ENCODE measurements around the gene RRP9. TPM values are rescaled to one million over a fixed set of nuclear protein-coding genes. Genes with fewer than 3 reads are reported as not detected.

RRP9 gene
- total RNA-seq, 4 donors from 2014 or later: 7.1 to 29.5 (median 11.1) TPM

DNA sequence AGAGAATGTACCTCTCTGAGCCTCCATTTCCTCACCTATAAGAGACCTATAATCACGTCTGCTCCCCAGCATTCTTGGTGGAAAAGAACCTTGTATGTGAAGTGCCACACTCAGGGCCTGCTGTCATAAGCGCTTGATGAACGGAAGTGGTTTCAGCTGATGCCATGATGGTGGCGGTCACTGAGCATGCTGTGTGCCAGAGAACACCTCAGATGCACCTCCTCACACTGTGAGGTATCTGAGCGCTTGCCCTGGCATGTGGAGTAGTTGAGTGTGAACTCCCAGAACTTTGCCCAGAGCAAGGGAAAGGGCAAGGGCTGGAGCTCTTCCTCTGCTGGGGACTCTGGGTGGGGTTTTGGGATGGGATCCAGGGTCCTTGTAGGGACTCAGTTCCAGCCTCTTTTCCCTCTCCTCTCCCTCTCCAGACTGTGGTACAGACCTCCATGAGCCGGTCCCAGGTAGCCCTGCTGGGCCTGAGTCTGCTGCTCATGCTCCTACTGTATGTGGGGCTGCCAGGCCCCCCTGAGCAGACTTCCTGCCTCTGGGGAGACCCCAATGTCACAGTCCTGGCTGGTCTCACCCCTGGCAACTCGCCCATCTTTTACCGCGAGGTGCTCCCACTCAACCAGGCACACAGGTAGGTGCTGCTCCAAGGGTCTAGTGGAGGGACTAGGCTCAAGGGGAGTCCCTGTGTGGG lies 35.9 kb upstream of the RRP9 start:
- no peak overlapping the region for H3K27ac ChIP-seq
- H3K9me3 ChIP-seq: no peaks in the 10 kb centered on the region
- intact Hi-C loops (cut with DNase I; ENCODE audit: low total_unique reads) (no loop called here), in situ Hi-C loops (cut with MboI; ENCODE audit: low pct_ligation_motif_present in 1 of 4, low pct_unique_long_range_greater_than_20kb in 1 of 4, low sequenced_read_pairs in 3 of 4) (no loop called here)
- WGBS, 2 donors (ENCODE audit: low coverage in 1 of 2): 93% methylated on average over 9 of the region's 9 CpGs; no CpG with 5 or more reads in 1 of the 2 donors
- H3K36me3 ChIP-seq: no peaks in the 10 kb centered on the region
- TF ChIP-seq EP300 (IDR thresholded peaks at IDR 0.05; ENCODE audit: low read depth): no peak
- TF ChIP-seq POLR2AphosphoS5 (IDR thresholded peaks at IDR 0.05): no peak
- TF ChIP-seq, protein P1, sequence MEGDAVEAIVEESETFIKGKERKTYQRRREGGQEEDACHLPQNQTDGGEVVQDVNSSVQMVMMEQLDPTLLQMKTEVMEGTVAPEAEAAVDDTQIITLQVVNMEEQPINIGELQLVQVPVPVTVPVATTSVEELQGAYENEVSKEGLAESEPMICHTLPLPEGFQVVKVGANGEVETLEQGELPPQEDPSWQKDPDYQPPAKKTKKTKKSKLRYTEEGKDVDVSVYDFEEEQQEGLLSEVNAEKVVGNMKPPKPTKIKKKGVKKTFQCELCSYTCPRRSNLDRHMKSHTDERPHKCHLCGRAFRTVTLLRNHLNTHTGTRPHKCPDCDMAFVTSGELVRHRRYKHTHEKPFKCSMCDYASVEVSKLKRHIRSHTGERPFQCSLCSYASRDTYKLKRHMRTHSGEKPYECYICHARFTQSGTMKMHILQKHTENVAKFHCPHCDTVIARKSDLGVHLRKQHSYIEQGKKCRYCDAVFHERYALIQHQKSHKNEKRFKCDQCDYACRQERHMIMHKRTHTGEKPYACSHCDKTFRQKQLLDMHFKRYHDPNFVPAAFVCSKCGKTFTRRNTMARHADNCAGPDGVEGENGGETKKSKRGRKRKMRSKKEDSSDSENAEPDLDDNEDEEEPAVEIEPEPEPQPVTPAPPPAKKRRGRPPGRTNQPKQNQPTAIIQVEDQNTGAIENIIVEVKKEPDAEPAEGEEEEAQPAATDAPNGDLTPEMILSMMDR (IDR thresholded peaks at IDR 0.05): no peak
- no peak for TF ChIP-seq POLR2A (IDR thresholded peaks at IDR 0.05)
- H3K27me3 ChIP-seq: no peaks in the 10 kb centered on the region
- H3K4me1 ChIP-seq: peaks cover 14 to 47% (median 32%) of the 10 kb centered on the region in 4 donors
- DNase-seq: no peak
- H3K4me3 ChIP-seq: no peak overlapping the region

DNA sequence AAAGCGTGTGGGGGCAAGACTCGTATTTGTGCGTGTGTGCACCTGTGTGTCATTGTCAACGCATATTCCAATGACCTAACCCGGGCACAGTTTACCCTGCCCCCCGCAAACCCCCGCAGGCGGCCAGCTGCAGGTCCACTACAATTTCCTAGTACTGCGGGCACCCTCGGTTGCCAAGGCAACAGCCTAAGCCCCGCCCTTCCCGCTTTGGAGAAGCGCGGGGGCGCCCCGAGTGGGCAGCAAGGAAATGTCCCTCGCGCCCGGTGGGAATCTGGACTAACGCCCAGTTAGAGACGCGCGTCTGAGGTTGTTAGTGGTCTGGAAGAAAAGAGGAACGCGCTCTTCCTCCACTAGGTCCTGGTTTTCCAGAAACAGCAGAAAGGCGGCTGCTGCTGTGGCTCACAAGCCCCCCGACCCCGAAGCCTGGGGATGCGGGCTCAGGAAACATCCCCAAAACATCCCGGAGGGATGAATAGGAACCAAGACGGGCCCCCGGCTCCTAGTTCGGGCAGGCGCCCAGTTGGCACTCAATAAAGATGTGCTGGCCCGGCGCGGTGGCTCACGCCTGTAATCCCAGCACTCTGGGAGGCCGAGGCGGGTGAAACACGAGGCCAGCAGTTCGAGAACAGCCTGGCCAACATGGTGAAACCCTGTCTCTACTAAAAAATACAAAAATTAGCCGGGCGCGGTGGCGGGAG lies 34.3 kb upstream of the RRP9 start:
- Histone ChIP-seq H3K27ac (peak overlapping the region; percentile 95 to 97 (median 96)), H3K4me3 (peak overlapping the region in 3 of 4 donors; percentile 59 to 82 (median 64)), H3K27me3 (no peaks in the 10 kb centered on the region), H3K36me3 (no peaks in the 10 kb centered on the region), H3K4me1 (peaks cover 6 to 36% (median 21%) of the 10 kb centered on the region in 4 donors), H3K9me3 (no peaks in the 10 kb centered on the region)
- in situ Hi-C loops (cut with MboI; ENCODE audit: low pct_ligation_motif_present in 1 of 4, low pct_unique_long_range_greater_than_20kb in 1 of 4, low sequenced_read_pairs in 3 of 4) (no loop called here), intact Hi-C loops (cut with DNase I; ENCODE audit: low total_unique reads) (no loop called here)
- DNase-seq: peak; percentile 75
- TF ChIP-seq, protein P1 (IDR thresholded peaks at IDR 0.05): peak in 1 of 5 experiments; percentile 12
- no peak for TF ChIP-seq EP300 (IDR thresholded peaks at IDR 0.05; ENCODE audit: low read depth)
- TF ChIP-seq POLR2AphosphoS5 (IDR thresholded peaks at IDR 0.05): peak in 1 of 3 donors; percentile 5
- WGBS, 2 donors (ENCODE audit: low coverage in 1 of 2): 42 to 55% methylated on average over 12 to 46 of the region's 46 CpGs

GRCh38 chr3:51974963-51975851 lies 33.5 kb upstream of the RRP9 start, which contains the start of gene ABHD14A:
ABHD14A (plus strand) TSS chr3:51975064; CDS start chr3:51975136, 72 bp downstream.
- intact Hi-C loops (cut with DNase I; ENCODE audit: low total_unique reads): no loop called here
- TF ChIP-seq POLR2AphosphoS5 (IDR thresholded peaks at IDR 0.05) (peak; percentile 42 to 87 (median 85)), POLR2A (IDR thresholded peaks at IDR 0.05) (peak; percentile 85), EP300 (IDR thresholded peaks at IDR 0.05; ENCODE audit: low read depth) (no peak)
- TF ChIP-seq, protein P1 (IDR thresholded peaks at IDR 0.05): no peak
- Histone ChIP-seq H3K27me3 (no peaks in the 10 kb centered on the region), H3K4me1 (peaks cover 6 to 32% (median 23%) of the 10 kb centered on the region in 4 donors), H3K4me3 (peak within 1 kb of the TSS; percentile 59 to 82 (median 62)), H3K27ac (peak within 1 kb of the TSS; percentile 95 to 97 (median 96)), H3K36me3 (no peaks in the 10 kb centered on the region), H3K9me3 (no peaks in the 10 kb centered on the region)
- peak; percentile 88 for DNase-seq
- 1 to 8% methylated on average over 2 to 44 of the region's 63 CpGs for WGBS, 2 donors (ENCODE audit: low coverage in 1 of 2)
- in situ Hi-C loops (cut with MboI; ENCODE audit: low pct_ligation_motif_present in 1 of 4, low pct_unique_long_range_greater_than_20kb in 1 of 4, low sequenced_read_pairs in 3 of 4): no loop called here
